ENCODE results near the gene PSEN1.

The PSEN1 gene

GRCh38 chr14:73262427-73263183 lies 126.3 kb downstream of the PSEN1 start:
- DNase-seq (ENCODE audit: low read depth), result no peak
- TF ChIP-seq POLR2A (IDR thresholded peaks at IDR 0.05; ENCODE audit: extremely low read depth, insufficient read length), result no peak
- no peak overlapping the region for H3K4me3 ChIP-seq (ENCODE audit: low read depth, low read length)

- no peak for TF ChIP-seq MAX (IDR thresholded peaks at IDR 0.05; ENCODE audit: low read depth, low read length)
- TF ChIP-seq MYC (IDR thresholded peaks at IDR 0.05; ENCODE audit: low read depth, low read length), result no peak
- TF ChIP-seq CTCF (IDR thresholded peaks at IDR 0.05; ENCODE audit: low read depth, low read length), result no peak
- TF ChIP-seq POLR2A (IDR thresholded peaks at IDR 0.05; ENCODE audit: extremely low read depth, insufficient read length), result no peak
- no peak for DNase-seq (ENCODE audit: low read depth)
- no peak overlapping the region for H3K4me3 ChIP-seq (ENCODE audit: low read depth, low read length)
These were observed 127.3 kb downstream of the PSEN1 start for GRCh38 chr14:73263606-73264005.

GRCh38 chr14:73264080-73264884 lies 128.0 kb downstream of the PSEN1 start:
- no peak for TF ChIP-seq CTCF (IDR thresholded peaks at IDR 0.05; ENCODE audit: low read depth, low read length)
- TF ChIP-seq MYC (IDR thresholded peaks at IDR 0.05; ENCODE audit: low read depth, low read length), result no peak
- no peak for TF ChIP-seq POLR2A (IDR thresholded peaks at IDR 0.05; ENCODE audit: extremely low read depth, insufficient read length)
- TF ChIP-seq MAX (IDR thresholded peaks at IDR 0.05; ENCODE audit: low read depth, low read length), result no peak
- H3K4me3 ChIP-seq (ENCODE audit: low read depth, low read length), result no peak overlapping the region
- DNase-seq (ENCODE audit: low read depth), result no peak

GRCh38 chr14:73264885-73265720 lies 128.8 kb downstream of the PSEN1 start:
- TF ChIP-seq POLR2A (IDR thresholded peaks at IDR 0.05; ENCODE audit: extremely low read depth, insufficient read length) (no peak), CTCF (IDR thresholded peaks at IDR 0.05; ENCODE audit: low read depth, low read length) (no peak), MYC (IDR thresholded peaks at IDR 0.05; ENCODE audit: low read depth, low read length) (no peak), MAX (IDR thresholded peaks at IDR 0.05; ENCODE audit: low read depth, low read length) (no peak)
- no peak for DNase-seq (ENCODE audit: low read depth)
- no peak overlapping the region for H3K4me3 ChIP-seq (ENCODE audit: low read depth, low read length)

- DNase-seq (ENCODE audit: low read depth), result no peak
- TF ChIP-seq MYC (IDR thresholded peaks at IDR 0.05; ENCODE audit: low read depth, low read length), result no peak
- TF ChIP-seq CTCF (IDR thresholded peaks at IDR 0.05; ENCODE audit: low read depth, low read length), result no peak
- TF ChIP-seq POLR2A (IDR thresholded peaks at IDR 0.05; ENCODE audit: extremely low read depth, insufficient read length), result no peak
- TF ChIP-seq MAX (IDR thresholded peaks at IDR 0.05; ENCODE audit: low read depth, low read length), result no peak
- no peak overlapping the region for H3K4me3 ChIP-seq (ENCODE audit: low read depth, low read length)
These were observed 129.4 kb downstream of the PSEN1 start for GRCh38 chr14:73265721-73266046.

GRCh38 chr14:73266317-73266716 lies 130.0 kb downstream of the PSEN1 start:
- DNase-seq (ENCODE audit: low read depth), result no peak
- H3K4me3 ChIP-seq (ENCODE audit: low read depth, low read length), result no peak overlapping the region
- TF ChIP-seq CTCF (IDR thresholded peaks at IDR 0.05; ENCODE audit: low read depth, low read length) (no peak), MAX (IDR thresholded peaks at IDR 0.05; ENCODE audit: low read depth, low read length) (no peak), POLR2A (IDR thresholded peaks at IDR 0.05; ENCODE audit: extremely low read depth, insufficient read length) (no peak), MYC (IDR thresholded peaks at IDR 0.05; ENCODE audit: low read depth, low read length) (no peak)
